Liver (tissue), 9 donors: ENCODE measurements around the gene CDK15. TPM values are rescaled to one million over a fixed set of nuclear protein-coding genes. Genes with fewer than 3 reads are reported as not detected.

Experiments
- DNase-seq: peaks from one replicate; pipeline ENCODE4 v3.0.0-alpha.2; 2017; ENCODE audit warnings: low spot score
- H3K27ac ChIP-seq, 2 donors: one replicate each; pipeline ENCODE4 v1.7.0; 2013; ENCODE audit warnings: inconsistent platforms in 2 of 2, low read length in 2 of 2, control low read depth in 1 of 2, low read depth in 1 of 2, mild to moderate bottlenecking in 1 of 2
- H3K27me3 ChIP-seq, 4 donors: one replicate each; pipeline versions ENCODE4 v1.6.1 to v1.7.0; 2013; ENCODE audit warnings: low read length in 3 of 4, inconsistent platforms in 1 of 4, mild to moderate bottlenecking in 1 of 4, moderate library complexity in 1 of 4; ENCODE audit not compliant: control insufficient read depth in 4 of 4, insufficient read depth in 4 of 4
- H3K36me3 ChIP-seq, 4 donors: one replicate each; pipeline versions ENCODE4 v1.6.1 to v1.7.0; 2013; ENCODE audit warnings: low read length in 3 of 4, mild to moderate bottlenecking in 3 of 4, low read depth in 1 of 4, moderate library complexity in 1 of 4; ENCODE audit not compliant: control insufficient read depth in 4 of 4, insufficient read depth in 3 of 4
- H3K4me1 ChIP-seq, 4 donors: one replicate each; pipeline versions ENCODE4 v1.6.1 to v1.7.0; 2013; ENCODE audit warnings: low read length in 3 of 4, mild to moderate bottlenecking in 3 of 4, moderate library complexity in 1 of 4; ENCODE audit not compliant: control insufficient read depth in 4 of 4, insufficient read depth in 4 of 4
- H3K4me3 ChIP-seq, 3 donors: one replicate each; pipeline versions ENCODE4 v1.6.1 to v1.7.0; 2013; ENCODE audit warnings: low read length in 3 of 3, control low read depth in 1 of 3, low read depth in 1 of 3, mild to moderate bottlenecking in 1 of 3
- H3K9ac ChIP-seq, 2 donors: one replicate each; pipeline ENCODE4 v1.7.0; 2013; ENCODE audit warnings: low read length in 2 of 2, mild to moderate bottlenecking in 2 of 2, moderate library complexity in 2 of 2, control low read depth in 1 of 2, low read depth in 1 of 2
- H3K9me3 ChIP-seq, 4 donors: one replicate each; pipeline versions ENCODE4 v1.6.1 to v1.7.0; 2013; ENCODE audit warnings: low read length in 3 of 4; ENCODE audit not compliant: control insufficient read depth in 4 of 4
- ATF3 ChIP-seq: IDR thresholded peaks from 2 replicates; pipeline ENCODE4 v1.6.1; 2016; ENCODE audit warnings: antibody characterized with exemption
- CTCF ChIP-seq: fragments of 150-350 bp; IDR thresholded peaks from 2 replicates; pipeline ENCODE4 v1.5.1; 2017; ENCODE audit warnings: improper control_type of control experiment, low read depth, low read length; ENCODE audit not compliant: missing input control
- EGR1 ChIP-seq, 2 donors: IDR thresholded peaks; 2 replicates each; pipeline ENCODE4 v1.6.1; 2016 to 2018; ENCODE audit warnings: antibody characterized with exemption in 2 of 2, low read depth in 2 of 2
- FOXA1 ChIP-seq: IDR thresholded peaks from 2 replicates; pipeline ENCODE4 v1.6.1; 2016; ENCODE audit warnings: antibody characterized with exemption
- FOXA2 ChIP-seq: IDR thresholded peaks from 2 replicates; pipeline ENCODE4 v1.6.1; 2016; ENCODE audit warnings: antibody characterized with exemption
- GABPA ChIP-seq, 2 donors: IDR thresholded peaks in 1 of 2; conservative IDR thresholded peaks in 1 of 2; 2 replicates each; pipeline ENCODE4 v1.6.1; 2016; ENCODE audit warnings: antibody characterized with exemption in 2 of 2, mild to moderate bottlenecking in 1 of 2, moderate library complexity in 1 of 2
- HNF4A ChIP-seq, 2 donors: conservative IDR thresholded peaks; 2 replicates each; pipeline ENCODE4 v1.6.1; 2016; ENCODE audit warnings: antibody characterized with exemption in 2 of 2, mild to moderate bottlenecking in 2 of 2
- HNF4G ChIP-seq: IDR thresholded peaks from 2 replicates; pipeline ENCODE4 v1.6.1; 2016; ENCODE audit warnings: antibody characterized with exemption
- JUND ChIP-seq, 2 donors: IDR thresholded peaks; 2 replicates each; pipeline ENCODE4 v1.6.1; 2016; ENCODE audit warnings: antibody characterized with exemption in 2 of 2
- MAX ChIP-seq: IDR thresholded peaks from 2 replicates; pipeline ENCODE4 v1.6.1; 2016; ENCODE audit warnings: antibody characterized with exemption
- NR2F2 ChIP-seq: IDR thresholded peaks from 2 replicates; pipeline ENCODE4 v1.6.1; 2016; ENCODE audit warnings: antibody characterized with exemption
- RAD21 ChIP-seq, 2 donors: IDR thresholded peaks; 2 replicates each; pipeline ENCODE4 v1.6.1; 2016; ENCODE audit warnings: antibody characterized with exemption in 2 of 2, mild to moderate bottlenecking in 2 of 2
- REST ChIP-seq: IDR thresholded peaks from 2 replicates; pipeline ENCODE4 v1.6.1; 2016; ENCODE audit warnings: antibody characterized with exemption, mild to moderate bottlenecking
- RXRA ChIP-seq, 2 donors: IDR thresholded peaks; 2 replicates each; pipeline ENCODE4 v1.6.1; 2017 to 2018; ENCODE audit warnings: antibody characterized with exemption in 2 of 2, mild to moderate bottlenecking in 1 of 2
- SP1 ChIP-seq: IDR thresholded peaks from 2 replicates; pipeline ENCODE4 v1.6.1; 2018; ENCODE audit warnings: antibody characterized with exemption, mild to moderate bottlenecking
- TAF1 ChIP-seq: conservative IDR thresholded peaks from 2 replicates; pipeline ENCODE4 v1.6.1; 2016; ENCODE audit warnings: antibody characterized with exemption, mild to moderate bottlenecking
- YY1 ChIP-seq: IDR thresholded peaks from 2 replicates; pipeline ENCODE4 v1.6.1; 2016; ENCODE audit warnings: antibody characterized with exemption, mild to moderate bottlenecking
- ZBTB33 ChIP-seq: IDR thresholded peaks from 2 replicates; pipeline ENCODE4 v1.6.1; 2016; ENCODE audit warnings: antibody characterized with exemption
- WGBS: extraction: QIAGEN DNeasy Blood & Tissue Kit; methylation state at CpG from one replicate; pipeline ENCODE4 v1.1.7; 2013; 5-methylcytosine and 5-hydroxymethylcytosine counted together
- polyA plus RNA-seq, 2 donors: library from polyadenylated mRNA; stranded (reverse) in 1 of 2; unstranded in 1 of 2; fragments of 200-250 nt in 1 of 2; fragments of >200 nt in 1 of 2; fragmentation: Nextera tagmentation in 1 of 2; extraction: Ambion mirVana in 1 of 2; gene quantifications; one replicate each; pipeline versions ENCODE4 v1.2.1 to v1.2.3, GENCODE V29; 2013 to 2015
- total RNA-seq, 2 donors: library from RNA; depleted of rRNA; stranded (reverse); fragments of >200 nt; gene quantifications; one replicate each; pipeline ENCODE4 v1.2.3, GENCODE V29; 2014
- donor health status: healthy.
- donor health status: healthy.
- donor health status: healthy.
- donor health status: healthy.
- donor health status: healthy.

The CDK15 gene
- total and polyA plus RNA-seq, 4 donors = under 0.01 to 0.47 (median 0.06) TPM; not detected in 1

GRCh38 chr2:201928363-201928762, 122.0 kb downstream of the CDK15 start:
- Histone ChIP-seq H3K9me3 (no peaks in the 10 kb centered on the region), H3K4me3 (no peak overlapping the region), H3K9ac (no peak overlapping the region), H3K4me1 (no peaks in the 10 kb centered on the region), H3K36me3 (no peaks in the 10 kb centered on the region), H3K27me3 (no peaks in the 10 kb centered on the region), H3K27ac (no peak overlapping the region)
- no peak for DNase-seq
- 88% methylated on average over 8 of the region's 8 CpGs for whole genome bisulfite sequencing
- TF ChIP-seq HNF4G (no peak), RXRA (IDR thresholded peaks at IDR 0.05) (no peak), RAD21 (IDR thresholded peaks at IDR 0.05) (no peak), HNF4A (conservative IDR thresholded peaks at IDR 0.05) (no peak)

GRCh38 chr2:201929281-201930026, 123.1 kb downstream of the CDK15 start:
- DNase-seq = no peak
- TF ChIP-seq NR2F2 = no peak
- TF ChIP-seq TAF1 = no peak
- TF ChIP-seq GABPA (IDR thresholded peaks at IDR 0.05 in 1 of 2, conservative IDR thresholded peaks at IDR 0.05 in 1 of 2) = no peak
- no peak for TF ChIP-seq ZBTB33
- no peak for TF ChIP-seq HNF4A (conservative IDR thresholded peaks at IDR 0.05)
- TF ChIP-seq HNF4G = no peak
- no peak for TF ChIP-seq MAX
- TF ChIP-seq CTCF = no peak
- TF ChIP-seq REST = no peak
- no peak for TF ChIP-seq RXRA (IDR thresholded peaks at IDR 0.05)
- no peak for TF ChIP-seq EGR1 (IDR thresholded peaks at IDR 0.05; ENCODE audit: low read depth in 2 of 2)
- TF ChIP-seq YY1 = no peak
- TF ChIP-seq RAD21 (IDR thresholded peaks at IDR 0.05) = no peak
- no peak for TF ChIP-seq FOXA2
- TF ChIP-seq ATF3 = no peak
- TF ChIP-seq SP1 = no peak
- no peak for TF ChIP-seq FOXA1
- no peak for TF ChIP-seq JUND (IDR thresholded peaks at IDR 0.05)
- H3K4me1 ChIP-seq = no peaks in the 10 kb centered on the region
- no peak overlapping the region for H3K4me3 ChIP-seq
- no peak overlapping the region for H3K9ac ChIP-seq
- no peaks in the 10 kb centered on the region for H3K9me3 ChIP-seq
- H3K36me3 ChIP-seq = no peaks in the 10 kb centered on the region
- 90% methylated on average over 3 of the region's 3 CpGs for WGBS
- no peak overlapping the region for H3K27ac ChIP-seq
- H3K27me3 ChIP-seq = no peaks in the 10 kb centered on the region
